ENCODE results near the gene TMEM94. TPM values are rescaled to one million over a fixed set of nuclear protein-coding genes. Genes with fewer than 3 reads are reported as not detected.
"Not testable (repeated sequence)": the region's sequence is repeated elsewhere in the genome, so short reads cannot be mapped to it uniquely, and the experiment has no call there.

Gene TMEM94
- total RNA-seq, 1 experiment from 2014 or later, result 37.3 TPM

GRCh38 chr17:75471207-75471606 is 14.8 kb downstream of the TMEM94 start:
- no peak for DNase-seq (ENCODE audit: low read depth, low spot score)
- in situ Hi-C loops (cut with HindIII; ENCODE audit: low pct_unique_long_range_greater_than_20kb, low sequenced_read_pairs), result no loop called here

GRCh38 chr17:75472119-75472518 is 15.7 kb downstream of the TMEM94 start:
- no peak for DNase-seq (ENCODE audit: low read depth, low spot score)
- in situ Hi-C loops (cut with HindIII; ENCODE audit: low pct_unique_long_range_greater_than_20kb, low sequenced_read_pairs), result no loop called here

GRCh38 chr17:75473246-75473645 is 16.8 kb downstream of the TMEM94 start:
- peak; percentile 98 for DNase-seq (ENCODE audit: low read depth, low spot score)
- in situ Hi-C loops (cut with HindIII; ENCODE audit: low pct_unique_long_range_greater_than_20kb, low sequenced_read_pairs), result no loop called here

GRCh38 chr17:75474736-75475135 is 18.3 kb downstream of the TMEM94 start:
- in situ Hi-C loops (cut with HindIII; ENCODE audit: low pct_unique_long_range_greater_than_20kb, low sequenced_read_pairs), result no loop called here
- no peak for DNase-seq (ENCODE audit: low read depth, low spot score)

GRCh38 chr17:75475144-75475835 is 18.9 kb downstream of the TMEM94 start:
- no peak for DNase-seq (ENCODE audit: low read depth, low spot score)
- in situ Hi-C loops (cut with HindIII; ENCODE audit: low pct_unique_long_range_greater_than_20kb, low sequenced_read_pairs), result no loop called here

- DNase-seq (ENCODE audit: low read depth, low spot score), result no peak
- in situ Hi-C loops (cut with HindIII; ENCODE audit: low pct_unique_long_range_greater_than_20kb, low sequenced_read_pairs), result no loop called here
These were observed 19.4 kb downstream of the TMEM94 start for GRCh38 chr17:75475851-75476250.

- in situ Hi-C loops (cut with HindIII; ENCODE audit: low pct_unique_long_range_greater_than_20kb, low sequenced_read_pairs), result no loop called here
- DNase-seq (ENCODE audit: low read depth, low spot score), result no peak
These were observed 19.8 kb downstream of the TMEM94 start for GRCh38 chr17:75476271-75476671.

- in situ Hi-C loops (cut with HindIII; ENCODE audit: low pct_unique_long_range_greater_than_20kb, low sequenced_read_pairs), result no loop called here
- DNase-seq (ENCODE audit: low read depth, low spot score), result no peak
These were observed 20.5 kb downstream of the TMEM94 start for GRCh38 chr17:75476752-75477489.

- in situ Hi-C loops (cut with HindIII; ENCODE audit: low pct_unique_long_range_greater_than_20kb, low sequenced_read_pairs); DNase-seq (ENCODE audit: low read depth, low spot score): not testable (repeated sequence)
These were observed 21.0 kb downstream of the TMEM94 start for GRCh38 chr17:75477490-75477862.

GRCh38 chr17:75478508-75478907 is 22.1 kb downstream of the TMEM94 start:
- no peak for DNase-seq (ENCODE audit: low read depth, low spot score)

GRCh38 chr17:75480281-75480680 is 23.8 kb downstream of the TMEM94 start:
- DNase-seq (ENCODE audit: low read depth, low spot score), result no peak
- in situ Hi-C loops (cut with HindIII; ENCODE audit: low pct_unique_long_range_greater_than_20kb, low sequenced_read_pairs), result no loop called here

More at GRCh38 chr17:75478508-75478907, 22.1 kb downstream of the TMEM94 start:
- in situ Hi-C loops (cut with HindIII; ENCODE audit: low pct_unique_long_range_greater_than_20kb, low sequenced_read_pairs), result no loop called here

- no peak for DNase-seq (ENCODE audit: low read depth, low spot score)
- in situ Hi-C loops (cut with HindIII; ENCODE audit: low pct_unique_long_range_greater_than_20kb, low sequenced_read_pairs), result no loop called here
These were observed 25.0 kb downstream of the TMEM94 start for GRCh38 chr17:75481194-75482068.

GRCh38 chr17:75482098-75482942 is 25.9 kb downstream of the TMEM94 start:
- in situ Hi-C loops (cut with HindIII; ENCODE audit: low pct_unique_long_range_greater_than_20kb, low sequenced_read_pairs), result no loop called here
- no peak for DNase-seq (ENCODE audit: low read depth, low spot score)

GRCh38 chr17:75485688-75486087 is 29.3 kb downstream of the TMEM94 start:
- in situ Hi-C loops (cut with HindIII; ENCODE audit: low pct_unique_long_range_greater_than_20kb, low sequenced_read_pairs), result no loop called here
- no peak for DNase-seq (ENCODE audit: low read depth, low spot score)

- in situ Hi-C loops (cut with HindIII; ENCODE audit: low pct_unique_long_range_greater_than_20kb, low sequenced_read_pairs), result no loop called here
These were observed 29.7 kb downstream of the TMEM94 start for GRCh38 chr17:75486151-75486550.

GRCh38 chr17:75486951-75487350 is 30.5 kb downstream of the TMEM94 start:
- no peak for DNase-seq (ENCODE audit: low read depth, low spot score)
- in situ Hi-C loops (cut with HindIII; ENCODE audit: low pct_unique_long_range_greater_than_20kb, low sequenced_read_pairs), result no loop called here

More at GRCh38 chr17:75486151-75486550, 29.7 kb downstream of the TMEM94 start:
- DNase-seq (ENCODE audit: low read depth, low spot score), result no peak

- in situ Hi-C loops (cut with HindIII; ENCODE audit: low pct_unique_long_range_greater_than_20kb, low sequenced_read_pairs), result no loop called here
- peak; percentile 31 for DNase-seq (ENCODE audit: low read depth, low spot score)
These were observed 31.1 kb downstream of the TMEM94 start for GRCh38 chr17:75487351-75488070.
